LNCaP clone FGC (cell line): ENCODE measurements around the gene POU2F2.

Source experiments
- DNase-seq: peaks from one replicate; pipeline ENCODE4 v3.0.0-alpha.2; 2011; ENCODE audit warnings: low read depth
- H3K4me3 ChIP-seq: 2 replicates; pipeline ENCODE4 v1.5.1; 2011; ENCODE audit warnings: mild to moderate bottlenecking, low read depth, low read length, control low read depth
- TF ChIP-seq, protein P1 (sequence below): IDR thresholded peaks from 2 replicates; pipeline ENCODE4 v1.5.1; 2012; ENCODE audit warnings: mild to moderate bottlenecking; ENCODE audit not compliant: control insufficient read depth, insufficient read depth; ENCODE audit errors: extremely low read depth

Gene POU2F2

DNA sequence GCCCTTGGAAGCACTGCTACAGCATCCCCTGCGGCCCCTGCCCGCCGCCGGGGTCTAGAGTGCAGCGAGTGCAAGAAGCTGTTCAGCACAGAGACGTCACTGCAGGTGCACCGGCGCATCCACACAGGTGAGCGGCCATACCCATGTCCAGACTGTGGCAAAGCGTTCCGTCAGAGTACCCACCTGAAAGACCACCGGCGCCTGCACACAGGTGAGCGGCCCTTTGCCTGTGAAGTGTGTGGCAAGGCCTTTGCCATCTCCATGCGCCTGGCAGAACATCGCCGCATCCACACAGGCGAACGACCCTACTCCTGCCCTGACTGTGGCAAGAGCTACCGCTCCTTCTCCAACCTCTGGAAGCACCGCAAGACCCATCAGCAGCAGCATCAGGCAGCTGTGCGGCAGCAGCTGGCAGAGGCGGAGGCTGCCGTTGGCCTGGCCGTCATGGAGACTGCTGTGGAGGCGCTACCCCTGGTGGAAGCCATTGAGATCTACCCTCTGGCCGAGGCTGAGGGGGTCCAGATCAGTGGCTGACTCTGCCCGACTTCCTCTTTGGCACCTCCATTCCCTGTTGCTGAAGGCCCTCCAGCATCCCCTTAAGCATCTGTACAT, 51.4 kb downstream of the POU2F2 start:
- no peak for DNase-seq
- H3K4me3 ChIP-seq, result no peak overlapping the region
- TF ChIP-seq, protein P1, sequence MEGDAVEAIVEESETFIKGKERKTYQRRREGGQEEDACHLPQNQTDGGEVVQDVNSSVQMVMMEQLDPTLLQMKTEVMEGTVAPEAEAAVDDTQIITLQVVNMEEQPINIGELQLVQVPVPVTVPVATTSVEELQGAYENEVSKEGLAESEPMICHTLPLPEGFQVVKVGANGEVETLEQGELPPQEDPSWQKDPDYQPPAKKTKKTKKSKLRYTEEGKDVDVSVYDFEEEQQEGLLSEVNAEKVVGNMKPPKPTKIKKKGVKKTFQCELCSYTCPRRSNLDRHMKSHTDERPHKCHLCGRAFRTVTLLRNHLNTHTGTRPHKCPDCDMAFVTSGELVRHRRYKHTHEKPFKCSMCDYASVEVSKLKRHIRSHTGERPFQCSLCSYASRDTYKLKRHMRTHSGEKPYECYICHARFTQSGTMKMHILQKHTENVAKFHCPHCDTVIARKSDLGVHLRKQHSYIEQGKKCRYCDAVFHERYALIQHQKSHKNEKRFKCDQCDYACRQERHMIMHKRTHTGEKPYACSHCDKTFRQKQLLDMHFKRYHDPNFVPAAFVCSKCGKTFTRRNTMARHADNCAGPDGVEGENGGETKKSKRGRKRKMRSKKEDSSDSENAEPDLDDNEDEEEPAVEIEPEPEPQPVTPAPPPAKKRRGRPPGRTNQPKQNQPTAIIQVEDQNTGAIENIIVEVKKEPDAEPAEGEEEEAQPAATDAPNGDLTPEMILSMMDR, result no peak

DNA sequence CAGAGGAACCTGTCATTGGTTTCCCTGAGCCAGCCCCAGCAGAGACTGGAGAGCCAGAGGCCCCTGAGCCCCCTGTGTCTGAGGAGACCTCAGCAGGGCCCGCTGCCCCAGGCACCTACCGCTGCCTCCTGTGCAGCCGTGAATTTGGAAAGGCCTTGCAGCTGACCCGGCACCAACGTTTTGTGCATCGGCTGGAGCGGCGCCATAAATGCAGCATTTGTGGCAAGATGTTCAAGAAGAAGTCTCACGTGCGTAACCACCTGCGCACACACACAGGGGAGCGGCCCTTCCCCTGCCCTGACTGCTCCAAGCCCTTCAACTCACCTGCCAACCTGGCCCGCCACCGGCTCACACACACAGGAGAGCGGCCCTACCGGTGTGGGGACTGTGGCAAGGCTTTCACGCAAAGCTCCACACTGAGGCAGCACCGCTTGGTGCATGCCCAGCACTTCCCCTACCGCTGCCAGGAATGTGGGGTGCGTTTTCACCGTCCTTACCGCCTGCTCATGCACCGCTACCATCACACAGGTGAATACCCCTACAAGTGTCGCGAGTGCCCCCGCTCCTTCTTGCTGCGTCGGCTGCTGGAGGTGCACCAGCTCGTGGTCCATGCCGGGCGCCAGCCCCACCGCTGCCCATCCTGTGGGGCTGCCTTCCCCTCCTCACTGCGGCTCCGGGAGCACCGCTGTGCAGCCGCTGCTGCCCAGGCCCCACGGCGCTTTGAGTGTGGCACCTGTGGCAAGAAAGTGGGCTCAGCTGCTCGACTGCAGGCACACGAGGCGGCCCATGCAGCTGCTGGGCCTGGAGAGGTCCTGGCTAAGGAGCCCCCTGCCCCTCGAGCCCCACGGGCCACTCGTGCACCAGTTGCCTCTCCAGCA, 52.1 kb downstream of the POU2F2 start:
- no peak overlapping the region for H3K4me3 ChIP-seq
- TF ChIP-seq, protein P1, result no peak
- no peak for DNase-seq

DNA sequence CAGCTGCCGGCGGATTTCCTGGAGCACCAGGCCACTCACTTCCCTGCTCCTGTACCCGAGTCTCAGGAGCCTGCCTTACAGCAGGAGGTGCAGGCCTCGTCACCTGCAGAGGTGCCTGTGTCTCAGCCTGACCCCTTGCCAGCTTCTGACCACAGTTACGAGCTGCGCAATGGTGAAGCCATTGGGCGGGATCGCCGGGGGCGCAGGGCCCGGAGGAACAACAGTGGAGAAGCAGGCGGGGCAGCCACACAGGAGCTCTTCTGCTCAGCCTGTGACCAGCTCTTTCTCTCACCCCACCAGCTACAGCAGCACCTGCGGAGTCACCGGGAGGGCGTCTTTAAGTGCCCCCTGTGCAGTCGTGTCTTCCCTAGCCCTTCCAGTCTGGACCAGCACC, 53.0 kb downstream of the POU2F2 start:
- TF ChIP-seq, protein P1, result no peak
- no peak for DNase-seq
- H3K4me3 ChIP-seq, result no peak overlapping the region

DNA sequence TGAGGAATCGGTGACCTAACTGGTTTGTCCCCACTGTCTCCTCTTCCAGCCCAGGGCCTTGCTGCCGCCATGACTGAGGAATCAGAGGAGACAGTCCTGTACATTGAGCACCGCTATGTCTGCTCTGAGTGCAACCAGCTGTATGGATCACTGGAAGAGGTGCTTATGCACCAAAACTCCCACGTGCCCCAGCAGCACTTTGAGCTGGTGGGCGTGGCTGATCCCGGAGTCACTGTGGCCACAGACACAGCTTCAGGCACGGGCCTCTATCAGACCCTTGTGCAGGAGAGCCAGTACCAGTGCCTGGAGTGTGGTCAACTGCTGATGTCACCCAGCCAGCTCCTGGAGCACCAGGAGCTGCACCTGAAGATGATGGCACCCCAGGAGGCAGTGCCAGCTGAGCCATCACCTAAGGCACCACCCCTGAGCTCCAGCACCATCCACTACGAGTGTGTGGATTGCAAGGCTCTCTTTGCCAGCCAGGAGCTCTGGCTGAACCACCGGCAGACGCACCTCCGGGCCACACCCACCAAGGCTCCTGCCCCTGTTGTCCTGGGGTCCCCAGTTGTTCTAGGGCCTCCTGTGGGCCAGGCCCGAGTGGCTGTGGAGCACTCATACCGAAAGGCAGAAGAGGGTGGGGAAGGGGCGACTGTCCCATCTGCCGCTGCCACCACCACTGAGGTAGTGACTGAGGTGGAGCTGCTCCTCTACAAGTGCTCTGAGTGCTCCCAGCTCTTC, 53.5 kb downstream of the POU2F2 start:
- DNase-seq, result no peak
- H3K4me3 ChIP-seq, result no peak overlapping the region
- TF ChIP-seq, protein P1, result no peak

DNA sequence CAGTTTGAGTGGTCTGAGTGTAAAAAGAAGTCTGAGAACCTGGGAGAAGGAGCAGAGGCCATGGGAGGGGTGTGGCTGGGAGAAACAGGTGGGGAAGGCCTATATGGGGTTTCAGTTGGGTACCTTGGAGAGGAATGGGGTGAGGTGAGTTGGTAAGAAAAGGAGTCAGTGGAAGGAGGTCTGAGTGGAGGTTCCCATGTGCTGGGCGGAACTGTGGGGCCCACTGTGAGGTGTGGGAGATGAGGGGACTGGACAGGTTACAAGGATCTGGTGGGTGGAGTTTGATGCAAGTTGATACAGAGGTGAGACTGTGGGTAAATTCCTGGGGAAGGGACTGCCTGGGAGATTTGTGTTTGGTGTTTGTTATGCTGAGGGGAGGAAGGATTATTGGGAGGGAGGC, 54.2 kb downstream of the POU2F2 start:
- DNase-seq, result no peak
- no peak overlapping the region for H3K4me3 ChIP-seq
- TF ChIP-seq, protein P1, result no peak

DNA sequence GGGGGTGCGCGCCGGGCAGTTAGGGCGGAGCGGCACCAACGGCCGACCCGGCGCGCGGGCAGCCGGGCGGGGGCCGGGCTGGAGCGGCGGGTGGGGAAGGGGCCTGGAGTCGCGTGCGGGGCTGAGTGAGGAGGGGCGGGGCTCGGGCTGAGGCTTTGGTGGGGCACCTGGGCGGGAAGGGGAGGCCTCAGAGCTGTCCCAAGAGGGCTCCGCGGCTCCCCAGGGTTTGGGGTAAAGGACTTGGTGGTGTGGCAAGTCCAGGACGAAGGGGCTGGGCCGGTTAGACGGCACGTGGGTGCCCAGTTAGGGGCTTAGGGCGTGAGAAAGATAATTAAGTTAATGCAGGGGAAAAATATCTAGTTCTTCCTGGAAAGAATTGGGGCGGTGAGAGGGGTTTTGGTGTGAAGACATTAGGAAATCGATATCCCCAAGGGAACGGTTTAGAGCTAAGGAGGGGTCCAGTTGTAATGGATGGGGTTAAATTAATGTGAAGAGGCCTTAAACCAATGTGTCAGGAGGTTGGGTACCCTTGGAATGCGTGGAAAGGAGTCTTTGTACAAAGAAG, 55.8 kb downstream of the POU2F2 start:
- TF ChIP-seq, protein P1, result no peak
- peak overlapping the region; percentile 84 for H3K4me3 ChIP-seq
- DNase-seq, result no peak
